GM12878 (cell line): ENCODE results near the gene MRPL23.

Experiments used
- ATF7 ChIP-seq: fragments of 450-650 bp; IDR thresholded peaks from 2 replicates; pipeline ENCODE4 v1.6.1; 2016; ENCODE audit warnings: low read depth, mild to moderate bottlenecking
- CBX5 ChIP-seq: sonication (generic); IDR thresholded peaks from 2 replicates; pipeline ENCODE4 v1.6.1; 2016; ENCODE audit warnings: low read depth, moderate library complexity, mild to moderate bottlenecking, inconsistent platforms
- CEBPB ChIP-seq, 2 experiments: fragments of 150-350 bp in 1 of 2; IDR thresholded peaks; 2 replicates each; pipeline ENCODE4 v1.6.1; 2012 to 2014; ENCODE audit warnings: low read depth in 2 of 2, low read length in 2 of 2, borderline replicate concordance in 1 of 2, inconsistent platforms in 1 of 2
- CREB1 ChIP-seq: IDR thresholded peaks from 2 replicates; pipeline ENCODE4 v1.6.1; 2012; ENCODE audit warnings: low read depth, mild to moderate bottlenecking, inconsistent platforms
- CTCF ChIP-seq, 3 experiments: IDR thresholded peaks in 2 of 3; conservative IDR thresholded peaks in 1 of 3; 2 replicates each; pipeline ENCODE4 v1.5.1; 2011; ENCODE audit warnings: low read depth in 3 of 3, low read length in 3 of 3, mild to moderate bottlenecking in 3 of 3, control low read depth in 2 of 3, moderate library complexity in 2 of 3, inconsistent platforms in 1 of 3, mixed read lengths in 1 of 3; ENCODE audit not compliant: control insufficient read depth in 2 of 3, insufficient read depth in 1 of 3; ENCODE audit errors: extremely low read depth in 1 of 3
- EP300 ChIP-seq, 2 experiments: fragments of 150-350 bp in 1 of 2; IDR thresholded peaks; 2 replicates each; pipeline ENCODE4 v1.6.1; 2011 to 2012; ENCODE audit warnings: low read depth in 2 of 2, low read length in 2 of 2, borderline replicate concordance in 1 of 2, improper control_type of control experiment in 1 of 2, inconsistent platforms in 1 of 2; ENCODE audit not compliant: control insufficient read depth in 1 of 2
- EZH2 ChIP-seq: IDR thresholded peaks from 2 replicates; pipeline ENCODE4 v1.6.1; 2012; ENCODE audit warnings: low read depth, mild to moderate bottlenecking, control low read depth, inconsistent platforms, low read length, borderline replicate concordance; ENCODE audit not compliant: control insufficient read depth
- FOXM1 ChIP-seq: IDR thresholded peaks from 2 replicates; pipeline ENCODE4 v1.6.1; 2012; ENCODE audit warnings: low read depth, mild to moderate bottlenecking, inconsistent platforms, low read length, moderate library complexity
- JUNB ChIP-seq: IDR thresholded peaks from 2 replicates; pipeline ENCODE4 v1.6.1; 2016; ENCODE audit warnings: antibody characterized with exemption, mild to moderate bottlenecking
- MXI1 ChIP-seq: fragments of 150-350 bp; IDR thresholded peaks from 2 replicates; pipeline ENCODE4 v1.6.1; 2011; ENCODE audit warnings: low read depth, mild to moderate bottlenecking, inconsistent platforms, low read length, improper control_type of control experiment
- POLR2AphosphoS5 ChIP-seq: IDR thresholded peaks from 2 replicates; pipeline ENCODE4 v1.6.1; 2011; ENCODE audit warnings: mild to moderate bottlenecking, low read length, inconsistent platforms
- RAD21 ChIP-seq: IDR thresholded peaks from 2 replicates; pipeline ENCODE4 v1.6.1; 2011; ENCODE audit warnings: mild to moderate bottlenecking, low read depth, low read length, moderate library complexity; ENCODE audit not compliant: insufficient read depth

GRCh38 chr11:1931341-1932104 lies 15.6 kb upstream of the MRPL23 start:
- TF ChIP-seq CBX5 (no peak), MXI1 (no peak), POLR2AphosphoS5 (no peak), EP300 (IDR thresholded peaks at IDR 0.05; ENCODE audit: borderline replicate concordance in 1 of 2, control insufficient read depth in 1 of 2, low read depth in 2 of 2, low read length in 2 of 2) (no peak), CTCF (IDR thresholded peaks at IDR 0.05 in 2 of 3, conservative IDR thresholded peaks at IDR 0.05 in 1 of 3; ENCODE audit: control insufficient read depth in 2 of 3, extremely low read depth in 1 of 3, insufficient read depth in 1 of 3, low read depth in 3 of 3, low read length in 3 of 3) (no peak), CEBPB (IDR thresholded peaks at IDR 0.05; ENCODE audit: borderline replicate concordance in 1 of 2, low read depth in 2 of 2, low read length in 2 of 2) (no peak), FOXM1 (no peak), JUNB (no peak), ATF7 (no peak), RAD21 (no peak), EZH2 (no peak), CREB1 (no peak)
